ENCODE data around the gene IRAG1. TPM values are rescaled to one million over a fixed set of nuclear protein-coding genes. Genes with fewer than 3 reads are reported as not detected.

IRAG1 gene
- total RNA-seq, 6 experiments from 2014 or later: 35.5 to 73.3 (median 38.2) TPM

DNA sequence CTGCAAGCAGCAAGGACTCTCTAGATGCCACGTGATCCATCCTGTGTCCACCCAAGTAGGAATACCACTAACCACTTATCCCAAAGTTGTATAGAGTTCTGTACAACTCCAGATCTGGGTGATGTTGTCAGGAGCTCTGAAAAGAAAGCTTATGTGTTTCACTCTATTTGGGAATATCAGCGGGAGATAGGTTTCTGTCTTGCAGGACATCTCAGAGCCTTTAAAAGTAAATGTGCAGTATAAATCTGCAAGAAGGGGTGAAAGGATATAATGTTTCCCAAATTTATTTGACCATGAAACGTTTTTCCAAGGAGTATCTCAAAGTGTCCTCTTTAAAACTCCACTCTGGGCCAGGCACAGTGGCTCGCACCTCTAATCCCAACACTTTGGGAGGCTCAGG is 13.9 kb downstream of the IRAG1 start:
- H3K36me3 Mint-ChIP-seq (ENCODE audit: low read depth): peaks cover 43% of the 10 kb centered on the region
- TF ChIP-seq, protein P1, sequence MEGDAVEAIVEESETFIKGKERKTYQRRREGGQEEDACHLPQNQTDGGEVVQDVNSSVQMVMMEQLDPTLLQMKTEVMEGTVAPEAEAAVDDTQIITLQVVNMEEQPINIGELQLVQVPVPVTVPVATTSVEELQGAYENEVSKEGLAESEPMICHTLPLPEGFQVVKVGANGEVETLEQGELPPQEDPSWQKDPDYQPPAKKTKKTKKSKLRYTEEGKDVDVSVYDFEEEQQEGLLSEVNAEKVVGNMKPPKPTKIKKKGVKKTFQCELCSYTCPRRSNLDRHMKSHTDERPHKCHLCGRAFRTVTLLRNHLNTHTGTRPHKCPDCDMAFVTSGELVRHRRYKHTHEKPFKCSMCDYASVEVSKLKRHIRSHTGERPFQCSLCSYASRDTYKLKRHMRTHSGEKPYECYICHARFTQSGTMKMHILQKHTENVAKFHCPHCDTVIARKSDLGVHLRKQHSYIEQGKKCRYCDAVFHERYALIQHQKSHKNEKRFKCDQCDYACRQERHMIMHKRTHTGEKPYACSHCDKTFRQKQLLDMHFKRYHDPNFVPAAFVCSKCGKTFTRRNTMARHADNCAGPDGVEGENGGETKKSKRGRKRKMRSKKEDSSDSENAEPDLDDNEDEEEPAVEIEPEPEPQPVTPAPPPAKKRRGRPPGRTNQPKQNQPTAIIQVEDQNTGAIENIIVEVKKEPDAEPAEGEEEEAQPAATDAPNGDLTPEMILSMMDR (IDR thresholded peaks at IDR 0.05): no peak
- no peak for DNase-seq
- H3K9me3 Mint-ChIP-seq: no peaks in the 10 kb centered on the region
- H3K27me3 Mint-ChIP-seq (ENCODE audit: insufficient read depth): peaks cover 4% of the 10 kb centered on the region; the same call in 1 of the 2 replicates
- peaks cover 42% of the 10 kb centered on the region for H3K4me1 Mint-ChIP-seq (ENCODE audit: low read depth)
- no peak overlapping the region for H3K27ac Mint-ChIP-seq
- no peak overlapping the region for H3K4me3 Mint-ChIP-seq

DNA sequence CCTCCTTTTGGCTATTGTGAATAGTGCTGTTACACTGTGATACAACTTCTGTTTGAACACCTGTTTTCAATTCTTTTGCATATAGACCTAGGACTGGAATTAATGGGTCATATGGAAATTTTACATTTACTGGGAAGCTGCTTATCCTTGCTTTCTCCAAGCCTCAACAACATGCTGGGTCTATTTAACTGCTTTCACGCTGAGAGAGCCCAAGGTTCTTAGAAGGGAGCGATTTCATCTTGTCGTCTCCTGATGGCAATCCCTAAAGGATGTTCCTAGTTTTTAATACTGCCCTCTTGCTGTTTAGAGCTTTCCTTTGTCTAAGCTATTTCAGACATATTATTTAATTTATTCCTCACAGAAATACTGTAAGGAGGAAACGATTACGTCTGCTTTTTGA is 15.5 kb downstream of the IRAG1 start:
- no peaks in the 10 kb centered on the region for H3K9me3 Mint-ChIP-seq
- no peak overlapping the region for H3K27ac Mint-ChIP-seq
- H3K36me3 Mint-ChIP-seq (ENCODE audit: low read depth): peaks cover 43% of the 10 kb centered on the region
- TF ChIP-seq, protein P1 (IDR thresholded peaks at IDR 0.05): no peak
- no peak overlapping the region for H3K4me3 Mint-ChIP-seq
- no peak for DNase-seq
- peaks cover 57% of the 10 kb centered on the region for H3K4me1 Mint-ChIP-seq (ENCODE audit: low read depth)
- H3K27me3 Mint-ChIP-seq (ENCODE audit: insufficient read depth): peaks cover 4% of the 10 kb centered on the region; the same call in 1 of the 2 replicates

DNA sequence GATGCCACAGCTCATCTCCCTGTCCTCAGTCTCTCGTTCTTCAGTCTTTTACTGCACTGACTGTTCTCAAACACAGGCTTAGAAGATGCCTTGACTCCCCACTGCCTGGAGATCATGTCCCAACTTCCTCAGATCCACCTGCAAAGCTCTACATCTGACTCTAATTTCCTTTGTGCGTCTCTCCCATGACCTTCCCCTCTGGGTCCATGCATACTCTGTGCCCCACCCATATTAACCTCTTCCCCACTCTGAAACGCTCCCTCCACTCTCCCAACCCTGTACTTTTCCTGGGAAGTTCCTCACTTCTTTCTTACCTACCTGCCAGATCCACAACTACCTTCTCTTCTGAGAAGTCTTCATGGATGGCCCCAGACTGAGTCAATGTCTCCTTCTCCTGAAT is 16.6 kb downstream of the IRAG1 start:
- no peak for DNase-seq
- H3K9me3 Mint-ChIP-seq: no peaks in the 10 kb centered on the region
- peaks cover 4% of the 10 kb centered on the region; the same call in 1 of the 2 replicates for H3K27me3 Mint-ChIP-seq (ENCODE audit: insufficient read depth)
- peaks cover 55% of the 10 kb centered on the region for H3K4me1 Mint-ChIP-seq (ENCODE audit: low read depth)
- TF ChIP-seq, protein P1 (IDR thresholded peaks at IDR 0.05): no peak
- no peak overlapping the region for H3K27ac Mint-ChIP-seq
- peaks cover 49% of the 10 kb centered on the region for H3K36me3 Mint-ChIP-seq (ENCODE audit: low read depth)
- no peak overlapping the region; the same call in 1 of the 2 replicates for H3K4me3 Mint-ChIP-seq

DNA sequence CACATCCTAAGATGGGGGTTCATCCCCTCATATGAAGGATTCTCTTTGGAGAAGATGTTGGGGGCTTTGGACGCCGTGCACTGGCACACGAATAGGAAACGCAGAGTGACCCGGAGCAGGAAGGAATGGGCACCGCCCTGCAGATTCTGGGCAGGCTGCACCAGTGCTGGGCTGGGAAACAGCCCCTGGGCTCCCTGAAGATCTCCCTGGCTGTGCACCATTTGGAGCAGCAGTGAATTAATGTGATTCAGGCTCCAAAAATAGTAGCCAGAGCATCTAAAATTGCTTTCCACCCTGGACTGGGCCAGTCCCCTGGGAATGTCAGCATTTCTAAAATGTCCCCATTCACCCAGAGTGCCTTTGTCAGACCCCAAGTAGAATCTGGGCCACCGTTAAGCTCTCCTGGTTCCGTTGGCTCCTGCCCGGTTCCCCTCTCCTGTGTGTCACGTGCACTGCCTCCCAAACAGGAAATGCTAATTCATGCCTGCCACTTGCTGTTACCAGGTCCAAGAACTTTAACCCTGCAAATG is 18.6 kb downstream of the IRAG1 start:
- H3K36me3 Mint-ChIP-seq (ENCODE audit: low read depth): peaks cover 38% of the 10 kb centered on the region
- TF ChIP-seq, protein P1 (IDR thresholded peaks at IDR 0.05): no peak
- H3K9me3 Mint-ChIP-seq: no peaks in the 10 kb centered on the region
- peaks cover 49% of the 10 kb centered on the region for H3K4me1 Mint-ChIP-seq (ENCODE audit: low read depth)
- H3K27me3 Mint-ChIP-seq (ENCODE audit: insufficient read depth): no peaks in the 10 kb centered on the region; the same call in 1 of the 2 replicates
- DNase-seq: no peak
- H3K27ac Mint-ChIP-seq: peak overlapping the region; percentile 58
- H3K4me3 Mint-ChIP-seq: peak overlapping the region; percentile 66

DNA sequence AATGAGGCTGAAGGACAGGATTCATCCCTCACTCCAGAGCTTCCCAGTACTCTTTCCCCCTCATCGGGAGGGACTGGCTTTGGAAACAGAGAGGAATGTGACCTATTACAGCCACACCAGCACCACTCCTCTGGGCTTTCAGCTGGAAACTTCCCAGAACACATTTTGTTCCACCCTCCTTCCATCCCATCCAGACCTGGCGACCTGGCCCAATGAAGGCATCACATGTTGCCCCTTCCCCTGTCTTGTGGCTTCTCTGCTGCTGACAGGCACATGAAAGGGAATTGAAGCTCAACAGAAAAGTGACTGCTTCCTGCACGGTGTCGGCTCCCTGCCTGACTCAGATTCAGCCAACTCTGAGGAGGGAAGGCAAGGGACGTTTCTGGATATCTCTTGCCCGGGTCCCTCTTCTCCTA is 19.1 kb downstream of the IRAG1 start:
- peak overlapping the region; percentile 66 for H3K4me3 Mint-ChIP-seq
- no peaks in the 10 kb centered on the region; the same call in 1 of the 2 replicates for H3K27me3 Mint-ChIP-seq (ENCODE audit: insufficient read depth)
- TF ChIP-seq, protein P1 (IDR thresholded peaks at IDR 0.05): no peak
- peaks cover 54% of the 10 kb centered on the region for H3K4me1 Mint-ChIP-seq (ENCODE audit: low read depth)
- H3K36me3 Mint-ChIP-seq (ENCODE audit: low read depth): peaks cover 34% of the 10 kb centered on the region
- no peak for DNase-seq
- peak overlapping the region; percentile 58 for H3K27ac Mint-ChIP-seq
- H3K9me3 Mint-ChIP-seq: no peaks in the 10 kb centered on the region

Data from HFFc6 (cell line).